ENCODE data around the gene TLR6. TPM values are rescaled to one million over a fixed set of nuclear protein-coding genes. Genes with fewer than 3 reads are reported as not detected.

The TLR6 gene
- total RNA-seq, 4 donors from 2014 or later = 1.5 to 14.9 (median 2.3) TPM

GRCh38 chr4:38889143-38889542 is 32.5 kb upstream of the TLR6 start:
- no peaks in the 10 kb centered on the region for H3K27me3 ChIP-seq
- peak overlapping the region in 1 of 4 donors; percentile 43 for H3K27ac ChIP-seq
- H3K36me3 ChIP-seq = peaks cover 0 to 6% (median 0%) of the 10 kb centered on the region in 3 donors
- H3K9me3 ChIP-seq = no peaks in the 10 kb centered on the region
- TF ChIP-seq CTCF (IDR thresholded peaks at IDR 0.05) (no peak), POLR2A (IDR thresholded peaks at IDR 0.05) (no peak)
- no peak for DNase-seq
- no peak overlapping the region for H3K4me3 ChIP-seq
- peaks cover 0 to 19% (median 0%) of the 10 kb centered on the region in 4 donors for H3K4me1 ChIP-seq

GRCh38 chr4:38884254-38884653 is 27.6 kb upstream of the TLR6 start:
- no peaks in the 10 kb centered on the region for H3K9me3 ChIP-seq
- no peak overlapping the region for H3K4me3 ChIP-seq
- TF ChIP-seq CTCF (IDR thresholded peaks at IDR 0.05) (no peak), POLR2A (IDR thresholded peaks at IDR 0.05) (no peak)
- no peak overlapping the region for H3K27ac ChIP-seq
- H3K27me3 ChIP-seq = no peaks in the 10 kb centered on the region
- DNase-seq = no peak
- peaks cover 0 to 22% (median 0%) of the 10 kb centered on the region in 3 donors for H3K36me3 ChIP-seq
- no peaks in the 10 kb centered on the region for H3K4me1 ChIP-seq

- no peaks in the 10 kb centered on the region for H3K27me3 ChIP-seq
- no peak for DNase-seq
- no peak for TF ChIP-seq CTCF (IDR thresholded peaks at IDR 0.05)
- TF ChIP-seq POLR2A (IDR thresholded peaks at IDR 0.05) = no peak
- H3K4me1 ChIP-seq = peaks cover 0 to 15% (median 0%) of the 10 kb centered on the region in 4 donors
- H3K4me3 ChIP-seq = no peak overlapping the region
- no peaks in the 10 kb centered on the region for H3K9me3 ChIP-seq
- H3K27ac ChIP-seq = no peak overlapping the region
- peaks cover 0 to 25% (median 0%) of the 10 kb centered on the region in 3 donors for H3K36me3 ChIP-seq
Measured at GRCh38 chr4:38876636-38877035, 20.0 kb upstream of the TLR6 start.

- peaks cover 0 to 21% (median 0%) of the 10 kb centered on the region in 4 donors for H3K4me1 ChIP-seq
- peak overlapping the region in 3 of 4 donors; percentile 28 to 58 (median 29) for H3K27ac ChIP-seq
- H3K36me3 ChIP-seq = peaks cover 0 to 11% (median 0%) of the 10 kb centered on the region in 3 donors
- no peak for DNase-seq
- H3K9me3 ChIP-seq = no peaks in the 10 kb centered on the region
- no peak overlapping the region for H3K4me3 ChIP-seq
- H3K27me3 ChIP-seq = no peaks in the 10 kb centered on the region
- TF ChIP-seq POLR2A (IDR thresholded peaks at IDR 0.05) = no peak
Measured at GRCh38 chr4:38873290-38873944, 16.8 kb upstream of the TLR6 start.

GRCh38 chr4:38872620-38873019 is 16.0 kb upstream of the TLR6 start:
- Histone ChIP-seq H3K9me3 (no peaks in the 10 kb centered on the region), H3K4me1 (peaks cover 0 to 21% (median 0%) of the 10 kb centered on the region in 4 donors), H3K4me3 (no peak overlapping the region), H3K27me3 (no peaks in the 10 kb centered on the region), H3K36me3 (peaks cover 0 to 7% (median 0%) of the 10 kb centered on the region in 3 donors), H3K27ac (peak overlapping the region in 3 of 4 donors; percentile 28 to 58 (median 29))
- peak in 1 of 3 donors; percentile 55 for DNase-seq
- TF ChIP-seq CTCF (IDR thresholded peaks at IDR 0.05) (no peak), POLR2A (IDR thresholded peaks at IDR 0.05) (no peak)

- H3K27me3 ChIP-seq = no peaks in the 10 kb centered on the region
- H3K36me3 ChIP-seq = peaks cover 0 to 7% (median 0%) of the 10 kb centered on the region in 3 donors
- peaks cover 0 to 29% (median 0%) of the 10 kb centered on the region in 4 donors for H3K4me1 ChIP-seq
- no peak overlapping the region for H3K4me3 ChIP-seq
- no peak for TF ChIP-seq CTCF (IDR thresholded peaks at IDR 0.05)
- TF ChIP-seq POLR2A (IDR thresholded peaks at IDR 0.05) = no peak
- H3K9me3 ChIP-seq = no peaks in the 10 kb centered on the region
- peak overlapping the region in 1 of 4 donors; percentile 17 for H3K27ac ChIP-seq
- DNase-seq = no peak
Measured at GRCh38 chr4:38871593-38871992, 15.0 kb upstream of the TLR6 start.
